GM11168 (cell line): Measurements from ENCODE around the gene CCNK.

Experiments
- in situ Hi-C: fragments of 300-500 bp; cut with MboI; formaldehyde crosslinking; loops from one replicate; pipeline ENCODE4 v1.12.0; 2022; ENCODE audit warnings: low sequenced_read_pairs; ENCODE audit not compliant: unreplicated experiment

Gene CCNK

GRCh38 chr14:99505089-99505488, 23.9 kb downstream of the CCNK start:
- in situ Hi-C loops = loop anchor here (25.0 kb wide), 1 partner anchor 382 kb away; no protein-coding TSS in a partner anchor

- in situ Hi-C loops = loop anchor here (25.0 kb wide), 1 partner anchor 381 kb away; no protein-coding TSS in a partner anchor
Measured at GRCh38 chr14:99506276-99506675, 25.1 kb downstream of the CCNK start.

GRCh38 chr14:99507860-99508640, 26.8 kb downstream of the CCNK start:
- in situ Hi-C loops = loop anchor here (25.0 kb wide), 1 partner anchor 379 kb away; no protein-coding TSS in a partner anchor

DNA sequence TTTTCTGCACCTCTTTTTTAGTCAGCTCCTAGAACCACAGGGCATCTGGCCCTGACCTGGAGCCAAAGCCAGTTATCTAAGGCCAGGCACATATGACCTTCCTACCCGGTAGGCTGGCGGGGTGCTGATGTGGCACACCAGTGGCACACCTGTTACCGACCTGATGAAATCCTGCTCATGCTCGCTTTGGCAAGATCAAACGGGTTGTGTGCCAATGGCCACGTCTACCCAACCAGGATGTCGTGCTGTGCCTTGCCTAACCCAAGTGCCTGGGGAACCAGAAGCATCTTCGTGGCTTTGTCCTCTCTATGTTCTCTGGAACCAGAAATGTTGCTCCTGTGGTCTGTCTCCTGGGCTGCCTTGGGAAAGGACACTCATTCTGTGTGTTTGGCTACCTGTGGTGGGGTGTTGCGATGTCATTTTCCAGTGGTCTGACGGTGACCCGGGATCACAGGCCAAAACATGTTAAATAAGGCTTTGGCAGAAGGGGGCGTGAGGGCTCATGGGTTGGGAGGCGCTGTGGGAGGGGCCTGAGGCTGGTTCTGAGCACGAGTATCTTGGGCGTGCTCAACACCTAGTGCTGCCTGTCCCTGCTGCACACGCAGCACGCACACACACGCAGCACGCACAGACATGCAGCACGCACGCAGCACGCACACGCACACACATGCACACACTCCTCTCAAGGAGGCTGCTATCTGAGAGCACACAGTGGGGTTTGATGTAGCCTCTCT, 27.9 kb downstream of the CCNK start:
- in situ Hi-C loops = loop anchor here (25.0 kb wide), 1 partner anchor 378 kb away; no protein-coding TSS in a partner anchor

GRCh38 chr14:99509871-99510555, 28.8 kb downstream of the CCNK start:
- in situ Hi-C loops = loop anchor here (25.0 kb wide), 1 partner anchor 377 kb away; no protein-coding TSS in a partner anchor

- in situ Hi-C loops = loop anchor here (25.0 kb wide), 1 partner anchor 377 kb away; no protein-coding TSS in a partner anchor
Measured at GRCh38 chr14:99510556-99511139, 29.4 kb downstream of the CCNK start.

DNA sequence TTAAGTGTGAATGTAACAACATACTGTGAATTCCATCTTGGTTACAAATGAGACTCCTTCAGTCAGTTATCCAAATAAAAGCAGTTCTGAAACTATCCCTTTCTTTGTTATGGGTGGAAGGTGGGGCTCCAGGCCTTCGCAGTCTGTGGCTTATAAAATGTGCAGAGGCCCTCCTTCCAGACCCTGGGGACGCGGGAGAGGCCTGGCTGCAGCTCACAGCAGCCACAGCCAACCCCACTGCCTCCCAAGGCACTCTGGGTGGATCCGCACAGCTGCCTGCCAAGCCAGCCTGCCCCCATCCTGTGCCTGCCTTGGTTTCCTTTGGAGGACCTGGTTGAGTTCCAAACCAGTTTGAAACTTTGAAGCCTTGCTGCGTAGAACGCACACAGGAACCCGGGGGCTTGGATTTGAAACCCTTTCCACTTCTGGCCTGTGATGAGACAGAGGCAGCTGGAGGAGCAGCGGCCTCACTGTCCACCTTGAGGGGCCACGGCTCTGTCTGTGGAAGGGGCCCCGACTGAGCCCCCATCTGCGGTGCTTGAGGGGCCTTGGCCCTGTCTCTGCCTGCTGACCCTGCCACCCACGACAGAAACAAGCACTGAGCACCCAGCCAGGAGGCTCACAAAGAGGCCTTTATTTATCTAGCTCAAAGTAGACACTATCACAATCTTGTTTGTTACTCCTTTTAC, 30.4 kb downstream of the CCNK start:
- in situ Hi-C loops = loop anchor here (25.0 kb wide), 1 partner anchor 376 kb away; no protein-coding TSS in a partner anchor

DNA sequence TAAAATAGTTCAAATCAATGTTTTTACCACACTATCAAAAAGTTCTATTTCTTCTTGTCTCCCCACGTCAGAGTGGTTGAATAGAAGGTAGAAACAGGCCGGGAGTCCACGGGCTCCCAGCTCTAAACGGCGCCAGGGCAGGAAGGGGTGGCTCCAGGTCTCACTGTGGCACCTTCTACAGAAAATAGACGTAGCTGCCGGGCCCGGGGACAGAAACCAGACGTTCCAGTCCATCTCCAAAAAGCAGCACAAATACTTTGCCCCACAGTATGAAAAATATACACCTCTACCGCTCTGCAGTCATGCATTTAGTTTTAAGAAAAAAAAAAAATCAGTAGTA, 30.9 kb downstream of the CCNK start:
- in situ Hi-C loops = loop anchor here (25.0 kb wide), 1 partner anchor 375 kb away; no protein-coding TSS in a partner anchor

GRCh38 chr14:99512571-99513182, 31.5 kb downstream of the CCNK start:
- in situ Hi-C loops = loop anchor here (25.0 kb wide), 1 partner anchor 375 kb away; no protein-coding TSS in a partner anchor

DNA sequence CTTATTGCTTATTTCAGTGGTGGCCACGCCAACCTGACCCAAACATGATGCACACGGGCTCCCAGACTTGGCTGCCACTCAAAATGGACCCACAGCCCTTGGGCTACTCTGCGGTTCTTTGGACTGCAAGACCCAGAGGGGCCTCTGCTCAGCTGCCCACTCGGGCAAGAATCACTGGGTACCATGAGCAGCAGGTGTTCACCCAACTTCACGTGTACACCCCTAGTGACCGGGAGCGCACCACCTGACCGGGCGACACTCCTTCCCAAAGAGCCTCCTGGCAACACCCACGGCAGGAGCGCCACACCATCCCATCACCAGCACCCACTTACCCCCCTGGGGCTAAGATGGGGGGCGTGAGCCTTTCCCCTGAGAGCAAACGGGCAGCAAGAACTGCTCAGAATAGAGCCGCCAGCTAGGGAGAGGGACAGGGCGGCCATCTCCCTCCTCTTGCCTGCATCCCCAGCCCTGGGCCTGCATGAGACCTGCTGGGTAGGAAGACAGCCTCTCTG, 32.0 kb downstream of the CCNK start:
- in situ Hi-C loops = loop anchor here (25.0 kb wide), 1 partner anchor 374 kb away; no protein-coding TSS in a partner anchor

- in situ Hi-C loops = loop anchor here (25.0 kb wide), 1 partner anchor 373 kb away; no protein-coding TSS in a partner anchor
Measured at GRCh38 chr14:99513946-99514551, 32.8 kb downstream of the CCNK start.

- in situ Hi-C loops = loop anchor here (5.0 to 25.0 kb wide), 2 partner anchors 118 to 373 kb away; no protein-coding TSS in a partner anchor
Measured at GRCh38 chr14:99514552-99515300, 33.5 kb downstream of the CCNK start.

- in situ Hi-C loops = loop anchor here (5.0 to 25.0 kb wide), 2 partner anchors 117 to 372 kb away; no protein-coding TSS in a partner anchor
Measured at GRCh38 chr14:99515301-99516155, 34.3 kb downstream of the CCNK start.

DNA sequence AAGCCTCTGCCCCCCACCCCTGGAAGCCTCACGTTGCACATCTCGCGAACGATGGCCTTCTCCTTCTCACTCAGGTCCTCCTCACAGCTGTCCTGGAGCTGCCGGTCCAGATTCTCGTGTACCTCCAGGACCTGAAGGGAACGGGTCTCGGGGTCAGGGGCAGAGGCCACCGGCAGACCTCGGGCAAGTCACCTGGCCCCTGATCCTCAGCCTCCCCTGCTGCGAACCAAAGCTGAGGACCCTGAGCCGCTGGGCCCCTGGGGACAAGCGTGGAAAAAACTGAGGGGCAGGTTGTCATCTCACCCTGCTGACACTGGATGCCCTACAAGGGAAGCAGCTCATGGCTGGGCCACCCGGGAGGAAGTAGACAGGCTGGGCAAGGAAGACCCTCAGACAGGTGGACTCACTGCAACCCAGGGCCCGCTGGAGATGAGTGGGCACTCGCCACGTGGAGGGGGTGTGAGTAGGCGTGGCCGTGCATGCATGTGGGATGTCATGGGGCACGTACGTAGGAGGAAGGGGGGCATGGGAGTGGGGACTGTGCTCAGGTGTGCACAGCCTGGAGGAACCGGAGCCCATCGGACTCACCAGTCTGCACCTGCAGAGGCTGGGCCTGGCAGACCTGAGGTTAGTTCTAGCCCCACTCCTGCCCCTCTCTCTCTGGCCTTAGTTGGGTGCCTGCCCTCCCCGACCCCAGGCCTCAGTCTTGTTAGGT, 35.1 kb downstream of the CCNK start:
- in situ Hi-C loops = loop anchor here (5.0 to 25.0 kb wide), 2 partner anchors 116 to 371 kb away; no protein-coding TSS in a partner anchor

DNA sequence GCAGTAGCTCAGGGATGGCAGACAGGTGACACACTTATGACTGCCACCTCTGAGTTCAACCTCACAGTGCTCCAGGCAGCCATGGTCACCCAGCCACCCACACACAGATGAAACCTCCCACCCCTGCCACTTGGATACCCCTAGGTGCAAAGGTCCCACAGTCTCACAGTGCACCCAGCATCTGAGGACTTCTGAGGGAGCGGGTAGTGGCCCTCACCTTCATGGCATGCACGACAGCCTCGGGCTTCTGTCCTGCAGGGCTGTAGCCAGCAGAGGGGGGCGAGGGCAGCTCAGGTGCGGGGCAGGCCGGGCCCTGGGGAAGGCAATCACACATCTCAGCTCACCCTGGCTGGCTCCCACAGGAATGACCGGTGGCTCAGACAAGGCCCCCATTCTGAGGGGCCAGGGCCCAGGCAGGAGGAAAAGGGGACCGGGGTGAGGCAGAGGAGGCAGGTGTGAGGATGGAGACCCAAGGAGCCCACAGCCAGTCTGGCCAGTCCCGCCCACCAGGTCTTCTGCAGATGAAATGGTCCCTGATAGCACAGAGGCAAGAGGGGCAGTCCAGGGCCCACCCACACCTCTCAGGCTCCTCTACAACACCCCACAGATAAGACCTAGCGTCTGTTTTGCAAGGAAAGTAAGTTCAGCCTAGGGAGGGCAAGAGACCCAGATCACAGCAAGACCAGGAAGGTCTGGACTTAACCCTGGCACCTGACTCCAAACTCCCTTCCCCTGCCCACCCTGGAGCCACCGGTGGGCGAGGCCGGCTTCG, 35.8 kb downstream of the CCNK start:
- in situ Hi-C loops = loop anchor here (5.0 to 25.0 kb wide), 2 partner anchors 115 to 370 kb away; no protein-coding TSS in a partner anchor
